Natural killer cell treated with Interleukin-12 subunit alpha and Interleukin-12 subunit beta and Interleukin-15 and Interleukin-18, amount 100 ng/mL, for 72 hours (primary cell): ENCODE measurements around the gene DIDO1. TPM values are rescaled to one million over a fixed set of nuclear protein-coding genes. Genes with fewer than 3 reads are reported as not detected.
"Not testable (repeated sequence)": the region's sequence is repeated elsewhere in the genome, so short reads cannot be mapped to it uniquely, and the experiment has no call there.

Experiments
- ATAC-seq, 2 donors: fragments of 150-1000 bp; cut with Tn5 transposase in 1 of 2; sonication (Bioruptor Pico), chemical (Tn5 transposase) in 1 of 2; 2 replicates each; pipeline ENCODE4 v1.10.0; 2021
- DNase-seq: peaks from one replicate; pipeline ENCODE4 v3.0.0; 2022; ENCODE audit warnings: low spot score
- H3K27ac Mint-ChIP-seq, 2 donors: 1 replicate in 1 of 2; 2 replicates in 1 of 2; pipeline ENCODE4 v1.8.0; 2022; ENCODE audit warnings: mixed read lengths in 2 of 2, mild to moderate bottlenecking in 1 of 2, moderate library complexity in 1 of 2
- H3K27me3 Mint-ChIP-seq, 2 donors: 1 replicate in 1 of 2; 2 replicates in 1 of 2; pipeline ENCODE4 v1.8.0; 2022; ENCODE audit warnings: mixed read lengths in 2 of 2
- H3K36me3 Mint-ChIP-seq: one replicate; pipeline ENCODE4 v1.8.0; 2022; ENCODE audit warnings: mixed read lengths
- H3K4me1 Mint-ChIP-seq, 2 donors: 1 replicate in 1 of 2; 2 replicates in 1 of 2; pipeline ENCODE4 v1.8.0; 2022; ENCODE audit warnings: low read depth in 2 of 2, mixed read lengths in 2 of 2, mild to moderate bottlenecking in 1 of 2
- H3K4me3 Mint-ChIP-seq: one replicate; pipeline ENCODE4 v1.8.0; 2022; ENCODE audit warnings: mixed read lengths
- H3K9me3 Mint-ChIP-seq: 2 replicates; pipeline ENCODE4 v1.8.0; 2022; ENCODE audit warnings: mixed read lengths
- total RNA-seq, 2 donors: library from RNA; stranded (reverse); gene quantifications; one replicate each; pipeline ENCODE4 v1.2.3, GENCODE V29; 2022

DIDO1 gene
- total RNA-seq, 2 donors from 2014 or later, result 57.6 to 81.1 TPM

DNA sequence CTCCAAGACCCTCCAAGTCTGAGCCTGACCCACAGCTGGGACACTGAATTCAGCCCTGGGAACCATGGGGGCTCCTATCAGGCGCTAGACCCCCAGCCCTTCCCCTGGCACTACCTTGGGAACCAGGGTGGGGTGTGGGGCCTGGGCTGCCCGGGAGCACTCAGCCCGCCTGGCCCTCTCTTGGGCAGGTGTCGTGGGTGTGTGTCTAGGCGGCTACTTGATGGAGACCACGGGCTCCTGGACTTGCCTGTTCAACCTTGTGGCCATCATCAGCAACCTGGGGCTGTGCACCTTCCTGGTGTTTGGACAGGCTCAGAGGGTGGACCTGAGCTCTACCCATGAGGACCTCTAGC lies 40.8 kb upstream of the DIDO1 start:
- ATAC-seq (no peak), DNase-seq (no peak)
- Mint-ChIP-seq H3K4me3 (no peak overlapping the region), H3K27me3 (peaks cover 10 to 12% of the 10 kb centered on the region in 2 donors), H3K27ac (no peak overlapping the region), H3K9me3 (no peaks in the 10 kb centered on the region), H3K36me3 (no peaks in the 10 kb centered on the region), H3K4me1 (peaks cover 7 to 10% of the 10 kb centered on the region in 2 donors)

DNA sequence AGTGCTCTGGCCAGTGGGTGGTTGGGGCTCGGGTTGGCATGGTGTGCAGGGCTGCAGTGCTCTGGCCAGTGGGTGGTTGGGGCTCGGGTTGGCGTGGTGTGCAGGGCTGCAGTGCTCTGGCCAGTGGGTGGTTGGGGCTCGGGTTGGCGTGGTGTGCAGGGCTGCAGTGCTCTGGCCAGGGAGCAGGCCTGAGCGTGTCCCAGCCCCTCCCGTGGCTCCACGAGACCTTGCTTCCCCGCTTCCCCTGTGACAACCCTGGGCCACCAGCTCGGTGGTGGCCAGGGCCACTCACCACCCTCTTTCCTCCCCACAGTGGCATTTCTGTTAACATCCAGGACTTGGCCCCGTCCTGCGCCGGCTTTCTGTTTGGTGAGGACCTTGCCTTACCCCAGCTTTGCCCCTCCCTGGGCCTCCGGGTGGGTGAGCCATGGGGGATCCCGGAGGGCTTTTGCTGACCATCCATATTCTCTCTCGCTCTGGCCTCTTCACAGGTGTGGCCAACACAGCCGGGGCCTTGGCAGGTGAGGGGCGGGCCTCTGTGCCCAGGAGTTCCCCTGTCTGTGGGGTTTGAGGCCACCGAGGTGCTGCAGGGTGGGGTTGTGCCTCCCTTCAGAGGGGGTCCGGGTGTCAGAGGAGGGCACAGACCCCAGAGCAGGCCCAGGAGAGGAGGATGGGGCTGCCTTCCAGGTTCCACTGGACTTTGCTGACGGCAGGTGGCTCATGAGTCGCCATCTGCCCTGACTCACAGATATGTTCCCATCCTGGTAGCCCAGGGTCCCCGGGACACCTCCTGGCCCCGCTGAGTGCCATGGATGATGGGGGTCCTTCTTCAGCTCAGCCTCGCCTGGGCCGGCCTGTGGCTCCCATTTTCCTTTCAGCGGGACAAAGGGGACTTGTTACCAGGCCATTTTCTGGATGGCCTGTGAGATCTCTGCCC lies 40.2 kb upstream of the DIDO1 start:
- no peak overlapping the region for H3K4me3 Mint-ChIP-seq
- ATAC-seq (no peak), DNase-seq (no peak)
- peaks cover 3 to 6% of the 10 kb centered on the region in 2 donors for H3K27me3 Mint-ChIP-seq
- peaks cover under 1 to 3% of the 10 kb centered on the region in 2 donors for H3K4me1 Mint-ChIP-seq
- H3K9me3 Mint-ChIP-seq, result no peaks in the 10 kb centered on the region
- H3K36me3 Mint-ChIP-seq, result no peaks in the 10 kb centered on the region
- H3K27ac Mint-ChIP-seq, result no peak overlapping the region

DNA sequence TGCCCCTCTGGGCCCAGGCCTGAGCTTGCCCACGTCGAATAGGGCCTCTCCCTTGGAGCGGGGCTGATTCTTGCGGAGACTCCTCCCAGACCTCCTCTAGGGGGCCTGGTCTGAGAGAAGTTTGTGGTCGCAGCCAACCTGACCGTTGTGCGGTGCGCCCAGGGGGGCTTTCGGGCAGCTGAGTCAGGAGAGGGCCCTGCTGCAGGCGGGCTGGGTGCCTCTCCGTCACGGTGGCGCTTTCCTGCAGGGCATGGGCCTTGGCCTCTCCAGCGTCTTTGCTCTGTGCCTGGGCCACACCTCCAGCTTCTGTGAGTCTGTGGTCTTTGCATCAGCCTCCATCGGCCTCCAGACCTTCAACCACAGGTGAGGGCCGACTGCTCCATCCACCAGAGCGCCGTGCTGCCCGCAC lies 39.1 kb upstream of the DIDO1 start:
- Mint-ChIP-seq H3K27me3 (no peaks in the 10 kb centered on the region), H3K27ac (no peak overlapping the region), H3K4me3 (no peak overlapping the region), H3K36me3 (no peaks in the 10 kb centered on the region), H3K4me1 (no peaks in the 10 kb centered on the region), H3K9me3 (no peaks in the 10 kb centered on the region)
- ATAC-seq, result no peak
- no peak for DNase-seq

GRCh38 chr20:62964700-62965099 lies 38.4 kb upstream of the DIDO1 start:
- Mint-ChIP-seq H3K27ac (no peak overlapping the region), H3K9me3 (no peaks in the 10 kb centered on the region), H3K4me1 (peaks cover 4% of the 10 kb centered on the region in 2 donors), H3K27me3 (no peaks in the 10 kb centered on the region), H3K36me3 (no peaks in the 10 kb centered on the region), H3K4me3 (no peak overlapping the region)
- DNase-seq (no peak), ATAC-seq (no peak)

DNA sequence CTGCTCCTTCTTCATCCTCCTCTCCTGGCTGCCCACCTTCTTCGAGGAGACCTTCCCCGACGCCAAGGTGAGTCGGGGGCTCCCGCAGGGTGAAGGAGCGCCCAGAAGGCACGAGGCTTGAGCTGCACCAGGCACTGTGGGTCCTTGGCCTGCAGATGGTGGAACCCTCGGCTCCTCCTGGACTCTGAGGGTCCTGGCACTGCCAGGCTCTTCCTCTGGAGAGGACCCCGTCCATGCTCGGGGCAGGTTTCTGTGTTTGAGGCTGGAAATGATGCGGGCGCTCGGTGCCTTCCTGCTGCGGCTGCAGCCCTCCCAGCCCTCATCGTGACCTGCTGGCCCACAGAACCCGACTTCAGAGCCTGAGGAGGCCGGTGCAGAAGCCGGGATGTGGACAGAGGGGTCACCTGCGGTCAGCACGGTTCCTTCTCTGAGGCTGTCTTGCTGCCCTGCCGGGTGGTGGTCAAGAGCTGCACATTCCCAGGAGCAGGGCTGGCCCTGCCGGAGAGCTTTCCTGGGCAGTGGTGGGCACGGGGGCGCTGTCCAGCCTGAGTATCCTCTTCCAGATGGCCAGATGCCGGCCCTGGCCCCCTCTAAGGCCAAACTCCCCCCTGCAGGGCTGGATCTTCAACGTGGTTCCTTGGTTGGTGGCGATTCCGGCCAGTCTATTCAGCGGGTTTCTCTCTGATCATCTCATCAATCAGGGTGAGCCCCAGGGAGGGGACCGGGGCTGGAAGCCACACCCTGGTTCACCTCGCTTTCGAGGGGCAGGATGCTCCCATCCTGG lies 37.5 kb upstream of the DIDO1 start:
- DNase-seq (no peak), ATAC-seq (no peak)
- H3K4me1 Mint-ChIP-seq, result peaks cover 4 to 5% of the 10 kb centered on the region in 2 donors
- H3K27me3 Mint-ChIP-seq, result no peaks in the 10 kb centered on the region
- H3K9me3 Mint-ChIP-seq, result no peaks in the 10 kb centered on the region
- no peak overlapping the region for H3K27ac Mint-ChIP-seq
- H3K4me3 Mint-ChIP-seq, result no peak overlapping the region
- H3K36me3 Mint-ChIP-seq, result no peaks in the 10 kb centered on the region

- peaks cover 4 to 5% of the 10 kb centered on the region in 2 donors for H3K4me1 Mint-ChIP-seq
- ATAC-seq, result no peak
- H3K9me3 Mint-ChIP-seq, result no peaks in the 10 kb centered on the region
- H3K27ac Mint-ChIP-seq, result no peak overlapping the region
- no peaks in the 10 kb centered on the region for H3K27me3 Mint-ChIP-seq
- DNase-seq, result no peak
- H3K4me3 Mint-ChIP-seq, result no peak overlapping the region
- no peaks in the 10 kb centered on the region for H3K36me3 Mint-ChIP-seq
These were observed 36.7 kb upstream of the DIDO1 start for GRCh38 chr20:62962891-62963613.

GRCh38 chr20:62962221-62962879 lies 36.0 kb upstream of the DIDO1 start:
- no peak overlapping the region for H3K4me3 Mint-ChIP-seq
- no peak overlapping the region for H3K27ac Mint-ChIP-seq
- H3K27me3 Mint-ChIP-seq, result no peaks in the 10 kb centered on the region
- no peaks in the 10 kb centered on the region for H3K36me3 Mint-ChIP-seq
- peaks cover 4 to 5% of the 10 kb centered on the region in 2 donors for H3K4me1 Mint-ChIP-seq
- DNase-seq (no peak), ATAC-seq (no peak)
- no peaks in the 10 kb centered on the region for H3K9me3 Mint-ChIP-seq

DNA sequence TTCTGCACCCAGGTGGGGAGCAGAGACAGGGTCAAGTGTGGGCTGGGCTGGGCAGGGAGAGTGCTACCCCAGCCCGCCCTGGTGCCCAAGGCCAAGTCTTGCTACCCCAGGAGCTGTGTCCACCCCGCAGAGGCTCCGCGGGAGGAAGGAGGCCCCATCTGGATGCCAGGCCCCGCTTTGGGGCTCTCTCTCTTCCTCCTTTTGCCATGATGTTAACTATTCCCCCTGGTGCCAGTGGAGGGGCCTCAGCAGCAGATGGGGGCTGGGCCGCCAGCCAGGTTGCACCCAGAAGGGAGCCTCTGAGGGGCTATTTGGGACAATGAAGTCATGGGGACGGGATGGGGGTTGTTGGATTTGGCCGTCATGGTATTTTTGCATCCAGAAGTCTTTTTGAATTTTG lies 35.5 kb upstream of the DIDO1 start:
- H3K36me3 Mint-ChIP-seq, result no peaks in the 10 kb centered on the region

DNA sequence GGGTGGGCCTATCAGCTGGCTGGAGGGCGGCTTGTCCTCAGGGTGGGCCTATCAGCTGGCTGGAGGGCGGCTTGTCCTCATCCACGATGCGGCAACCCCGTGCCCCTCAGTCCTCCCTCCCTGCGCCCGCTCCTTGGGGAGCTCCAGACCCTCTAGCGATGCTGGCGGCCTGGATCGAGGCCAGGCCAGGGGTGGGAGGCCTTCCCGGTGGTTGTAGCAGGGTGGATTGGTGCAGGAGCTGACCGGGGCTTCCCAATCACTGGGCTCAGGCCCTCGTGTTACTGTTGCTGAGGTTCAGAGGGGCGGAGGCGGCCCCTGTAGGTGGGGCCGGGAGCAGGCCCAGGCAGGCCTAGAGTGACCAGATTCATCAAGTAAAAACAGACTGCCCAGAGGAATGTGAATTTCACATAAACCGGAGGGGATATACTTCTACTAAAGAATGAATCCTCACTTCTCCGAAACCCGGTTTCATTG lies 35.0 kb upstream of the DIDO1 start:
- Mint-ChIP-seq H3K27me3 (no peaks in the 10 kb centered on the region), H3K9me3 (no peaks in the 10 kb centered on the region), H3K4me1 (peaks cover 4 to 5% of the 10 kb centered on the region in 2 donors), H3K4me3 (no peak overlapping the region), H3K27ac (no peak overlapping the region), H3K36me3 (no peaks in the 10 kb centered on the region)
- no peak for DNase-seq
- no peak for ATAC-seq

More for the DNA sequence above, 35.5 kb upstream of the DIDO1 start:
- Mint-ChIP-seq H3K9me3 (no peaks in the 10 kb centered on the region), H3K4me1 (peaks cover 4 to 5% of the 10 kb centered on the region in 2 donors), H3K27me3 (no peaks in the 10 kb centered on the region), H3K4me3 (no peak overlapping the region), H3K27ac (no peak overlapping the region)
- DNase-seq, result no peak
- no peak for ATAC-seq

DNA sequence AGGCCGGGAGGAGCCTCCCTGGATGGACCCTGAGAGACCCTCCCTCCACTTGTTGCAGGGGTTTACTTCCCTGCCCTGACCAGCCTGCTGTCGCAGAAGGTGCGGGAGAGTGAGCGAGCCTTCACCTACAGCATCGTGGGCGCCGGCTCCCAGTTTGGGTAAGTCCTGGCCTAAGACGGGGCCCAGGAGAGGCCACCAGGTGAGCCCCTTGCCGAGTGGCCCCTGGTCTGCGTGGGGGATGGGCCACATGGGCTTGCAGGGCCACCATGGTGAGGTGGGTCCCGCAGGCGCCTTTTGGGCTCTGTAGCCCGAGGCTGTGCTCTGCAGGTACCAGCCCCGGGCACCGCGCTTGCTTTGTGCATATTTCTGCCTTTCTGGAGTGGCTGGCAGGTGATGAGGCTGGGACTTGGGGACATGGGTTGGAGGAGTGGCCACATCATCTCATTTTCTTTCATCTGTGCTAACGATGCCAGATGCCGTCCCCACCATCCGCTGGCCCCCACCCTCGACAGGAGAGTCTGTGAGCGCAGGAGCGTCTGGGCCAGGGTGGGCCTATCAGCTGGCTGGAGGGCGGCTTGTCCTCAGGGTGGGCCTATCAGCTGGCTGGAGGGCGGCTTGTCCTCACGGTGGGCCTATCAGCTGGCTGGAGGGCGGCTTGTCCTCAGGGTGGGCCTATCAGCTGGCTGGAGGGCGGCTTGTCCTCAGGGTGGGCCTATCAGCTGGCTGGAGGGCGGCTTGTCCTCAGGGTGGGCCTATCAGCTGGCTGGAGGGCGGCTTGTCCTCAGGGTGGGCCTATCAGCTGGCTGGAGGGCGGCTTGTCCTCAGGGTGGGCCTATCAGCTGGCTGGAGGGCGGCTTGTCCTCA lies 34.4 kb upstream of the DIDO1 start:
- H3K27ac Mint-ChIP-seq, DNase-seq, H3K4me1 Mint-ChIP-seq, H3K36me3 Mint-ChIP-seq, ATAC-seq, H3K9me3 Mint-ChIP-seq, H3K27me3 Mint-ChIP-seq, H3K4me3 Mint-ChIP-seq: not testable (repeated sequence)

DNA sequence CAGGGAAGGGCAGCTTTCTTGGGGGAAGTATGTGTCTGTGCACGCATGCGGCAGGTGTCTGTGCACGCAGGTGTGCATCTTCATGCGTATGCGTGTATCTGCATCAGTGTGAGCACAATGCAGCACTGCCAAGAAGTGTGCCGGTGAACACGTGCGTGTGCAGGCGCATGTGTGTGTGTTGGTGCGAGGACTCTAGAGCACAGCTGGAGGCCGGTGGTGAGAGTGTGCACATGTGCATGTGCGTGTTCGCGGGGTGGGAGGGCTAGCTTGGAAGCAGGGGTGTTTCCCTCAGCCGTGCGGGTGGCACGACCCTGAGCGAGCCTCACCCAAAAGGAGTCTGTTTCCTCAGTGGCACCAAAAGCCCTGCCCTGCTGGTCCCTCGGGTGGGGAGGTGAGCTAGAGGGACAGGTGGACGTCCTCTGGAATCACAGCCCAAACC lies 33.7 kb upstream of the DIDO1 start:
- no peak for ATAC-seq
- Mint-ChIP-seq H3K27me3 (no peaks in the 10 kb centered on the region), H3K36me3 (no peaks in the 10 kb centered on the region), H3K4me3 (no peak overlapping the region), H3K27ac (no peak overlapping the region), H3K9me3 (no peaks in the 10 kb centered on the region), H3K4me1 (peaks cover 4 to 5% of the 10 kb centered on the region in 2 donors)
- DNase-seq, result no peak

GRCh38 chr20:62959101-62959971 lies 33.0 kb upstream of the DIDO1 start:
- H3K27me3 Mint-ChIP-seq, result no peaks in the 10 kb centered on the region
- H3K27ac Mint-ChIP-seq, result no peak overlapping the region
- H3K36me3 Mint-ChIP-seq, result no peaks in the 10 kb centered on the region
- peak; percentile 70 to 71 for ATAC-seq
- no peaks in the 10 kb centered on the region for H3K9me3 Mint-ChIP-seq
- peaks cover 4 to 5% of the 10 kb centered on the region in 2 donors for H3K4me1 Mint-ChIP-seq
- H3K4me3 Mint-ChIP-seq, result no peak overlapping the region
- no peak for DNase-seq
